Measurements from ENCODE around the gene TRIB2.

Gene TRIB2

DNA sequence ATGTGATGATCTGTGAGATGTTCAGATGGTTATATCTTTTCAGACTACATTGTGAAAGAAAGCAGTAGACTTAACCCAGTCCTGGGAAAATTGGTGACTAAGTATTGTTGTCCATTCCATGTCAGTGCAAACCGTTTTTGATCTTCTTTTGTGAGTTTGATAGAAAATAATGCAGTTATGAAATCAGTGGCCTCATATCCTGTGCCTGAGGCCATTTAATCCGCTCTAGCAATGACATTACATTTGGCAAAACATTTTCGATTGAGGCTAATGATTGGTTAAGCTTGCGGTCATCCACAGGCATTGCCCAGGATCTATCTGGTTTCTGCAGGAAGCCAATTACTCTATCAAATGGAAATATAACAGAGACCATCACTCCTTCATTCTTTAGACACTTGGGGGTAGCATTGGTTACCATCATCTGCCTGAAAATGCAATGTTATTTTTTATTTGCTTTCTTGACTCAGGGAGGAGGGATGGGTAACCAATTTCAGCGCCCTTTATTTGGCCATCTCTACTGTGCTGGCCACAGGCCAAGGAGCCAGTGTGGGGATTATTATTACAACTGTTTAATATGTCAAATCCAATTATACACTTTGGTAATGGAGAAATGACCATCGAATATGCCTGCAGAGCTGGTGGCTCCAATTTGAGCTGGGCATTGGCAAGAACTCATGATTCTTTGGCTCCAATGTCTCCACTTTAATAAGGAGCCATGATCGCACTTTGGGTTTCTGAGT lies 33.6 kb downstream of the TRIB2 start:
- DNase-seq, result no peak

DNA sequence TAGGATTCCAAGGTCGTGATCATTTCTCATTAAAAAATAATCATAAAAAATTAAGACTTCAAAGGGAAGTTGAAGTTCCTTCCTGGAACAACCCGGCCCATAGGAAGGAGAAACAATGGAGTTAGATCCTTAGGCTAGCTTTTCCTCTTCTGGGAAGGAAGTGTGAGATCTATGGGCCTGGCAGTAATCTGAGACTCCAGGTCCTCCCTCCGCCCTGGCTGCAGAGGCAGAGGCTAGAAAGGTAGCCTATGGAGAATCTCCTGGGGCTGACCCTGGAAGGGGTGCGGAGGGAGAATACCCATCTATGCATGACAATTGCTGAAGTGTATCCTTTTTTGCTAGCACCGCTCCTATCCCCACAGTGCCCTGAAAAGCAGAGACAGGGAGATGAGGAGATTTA lies 37.9 kb downstream of the TRIB2 start:
- DNase-seq, result no peak

DNA sequence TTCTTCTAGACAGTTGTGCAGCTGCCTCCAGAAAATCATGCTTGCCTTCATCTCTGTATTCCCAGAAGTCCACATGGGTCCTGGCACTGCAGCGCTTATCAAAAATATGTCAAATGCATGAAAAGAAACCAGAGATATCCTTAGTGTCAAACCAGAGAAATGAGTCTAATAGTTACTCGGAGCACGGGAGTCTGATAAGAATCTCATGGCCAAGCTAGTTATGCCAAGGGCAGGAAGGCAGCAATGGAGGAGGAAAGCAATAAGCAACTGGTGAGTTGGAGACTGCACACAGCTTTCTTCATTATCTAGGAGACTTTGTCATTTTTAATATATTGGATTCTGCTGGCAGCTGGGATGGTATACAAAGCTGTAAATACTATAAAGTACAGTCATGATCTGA lies 38.6 kb downstream of the TRIB2 start:
- DNase-seq, result no peak

DNA sequence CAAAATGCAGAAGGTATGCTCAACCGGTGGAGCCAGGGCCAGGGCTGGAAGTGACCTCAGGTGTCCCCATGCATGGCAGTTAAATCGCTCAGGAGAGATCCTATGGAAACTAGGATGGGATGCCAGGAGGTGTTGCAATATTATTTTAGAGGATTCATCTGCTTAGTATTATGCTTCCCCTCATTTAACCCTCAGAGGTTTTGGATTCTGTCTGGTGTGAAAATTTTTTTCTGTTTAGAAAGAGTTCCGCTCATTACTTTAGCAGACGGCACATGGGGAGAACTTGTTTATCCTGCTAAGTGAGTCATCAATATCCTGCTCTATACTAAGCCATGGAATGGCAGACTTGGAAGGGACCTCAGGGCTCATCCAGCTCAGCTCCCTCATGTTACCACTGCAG lies 42.5 kb downstream of the TRIB2 start:
- DNase-seq, result no peak

DNA sequence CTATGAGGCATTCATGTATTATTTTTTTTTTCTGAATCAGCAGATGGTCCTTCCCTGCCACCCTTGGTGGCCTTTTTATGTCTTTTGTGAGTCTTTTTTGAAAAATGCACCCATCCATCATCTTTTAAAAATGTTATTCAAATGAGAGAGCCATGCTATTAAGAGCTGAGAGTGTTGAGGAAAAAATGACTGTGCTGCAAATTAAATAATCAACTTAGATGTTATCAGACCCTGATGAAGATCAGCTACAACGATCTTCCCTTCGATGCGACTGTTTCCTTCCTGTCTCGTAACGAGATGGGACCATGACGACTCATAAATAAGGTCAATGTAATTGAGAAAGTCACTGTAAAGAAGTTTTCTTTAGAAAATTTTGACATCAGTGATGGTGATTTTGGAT lies 44.4 kb downstream of the TRIB2 start:
- DNase-seq, result no peak

DNA sequence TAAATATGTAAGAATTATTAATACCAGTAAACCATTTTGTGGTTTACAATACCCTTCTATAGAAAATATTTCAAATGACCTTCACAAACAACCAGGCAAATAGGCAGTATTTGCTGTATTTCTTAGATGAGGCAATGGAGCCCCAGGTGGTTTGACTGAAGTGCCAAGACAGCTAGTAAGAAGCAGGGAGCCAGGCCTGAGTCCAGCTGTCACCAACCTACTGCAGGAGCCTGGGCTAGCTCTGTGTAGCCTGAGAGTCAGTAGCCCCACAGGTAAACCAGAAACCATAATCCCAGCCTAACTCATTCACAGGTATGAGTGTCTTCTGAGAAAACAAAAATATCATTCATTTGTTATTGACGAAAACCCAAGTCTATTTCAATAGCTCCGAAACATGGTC lies 45.6 kb downstream of the TRIB2 start:
- no peak for DNase-seq

DNA sequence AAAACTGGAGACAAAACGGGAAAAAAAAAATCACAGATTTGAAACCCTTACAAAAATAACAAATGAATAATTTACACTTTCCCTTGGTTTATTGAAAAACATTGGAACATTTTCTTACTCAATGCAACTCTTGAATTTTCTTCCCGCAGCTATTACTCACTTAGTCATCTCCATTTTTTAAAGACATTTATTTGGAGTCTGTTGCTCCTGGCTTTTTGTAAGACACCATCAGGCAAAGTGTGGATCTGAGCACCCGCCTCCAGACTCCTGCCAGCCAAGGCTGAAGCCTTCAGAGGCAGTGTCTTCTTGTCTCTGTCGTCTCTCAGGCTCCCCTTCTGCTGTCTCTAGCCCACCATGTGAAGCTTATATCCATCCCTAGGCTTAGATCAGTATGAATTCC lies 46.2 kb downstream of the TRIB2 start:
- DNase-seq, result no peak

DNA sequence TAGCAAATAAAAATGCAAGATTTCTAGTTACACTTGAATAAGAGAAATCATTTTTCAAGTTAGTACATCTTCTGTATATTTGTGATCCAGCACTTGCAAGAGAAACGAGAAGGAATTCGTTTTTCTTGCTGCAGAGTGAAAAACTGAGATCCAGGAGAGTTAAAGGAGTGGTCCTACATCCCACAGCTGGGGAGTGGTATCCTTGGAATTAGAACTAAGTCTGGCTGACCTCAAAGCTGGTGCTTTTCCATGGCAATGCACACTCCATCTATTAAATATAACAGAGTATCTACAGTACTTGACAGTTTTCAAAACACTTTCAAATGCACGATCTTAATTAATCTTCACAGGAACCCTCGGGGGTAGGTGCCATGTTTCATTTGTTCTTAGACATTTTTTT lies 46.8 kb downstream of the TRIB2 start:
- DNase-seq, result no peak

DNA sequence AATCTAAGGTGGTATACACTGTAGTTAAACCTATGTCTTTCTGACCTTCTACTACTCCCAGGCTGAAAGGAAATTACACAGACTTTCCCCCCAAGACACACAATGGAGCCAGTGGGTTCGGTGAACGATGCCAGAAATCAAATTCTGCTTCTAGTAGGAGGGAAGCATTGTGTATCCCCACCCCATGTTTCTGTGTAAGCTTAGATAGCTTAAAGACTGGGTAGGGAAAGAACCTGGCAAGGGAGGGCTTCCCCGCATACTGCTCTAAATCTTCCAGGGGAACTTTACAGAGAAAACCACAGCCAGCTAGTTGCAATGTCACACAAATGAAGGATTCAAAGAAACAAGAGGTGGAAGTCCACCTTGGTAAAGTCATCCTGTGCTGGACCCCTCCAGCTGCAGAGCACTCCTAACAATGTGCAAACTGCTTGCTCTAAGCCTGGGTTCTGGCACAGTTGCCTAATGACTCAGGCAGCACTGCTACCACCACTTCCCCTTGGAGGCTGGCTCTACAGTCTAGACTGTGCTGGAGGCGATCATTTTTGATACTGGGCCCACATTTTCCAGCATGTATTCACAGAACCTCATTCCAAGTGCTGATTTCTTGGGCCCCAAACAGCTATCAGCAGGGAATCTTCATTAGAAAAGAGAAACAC lies 47.5 kb downstream of the TRIB2 start:
- no peak for DNase-seq

DNA sequence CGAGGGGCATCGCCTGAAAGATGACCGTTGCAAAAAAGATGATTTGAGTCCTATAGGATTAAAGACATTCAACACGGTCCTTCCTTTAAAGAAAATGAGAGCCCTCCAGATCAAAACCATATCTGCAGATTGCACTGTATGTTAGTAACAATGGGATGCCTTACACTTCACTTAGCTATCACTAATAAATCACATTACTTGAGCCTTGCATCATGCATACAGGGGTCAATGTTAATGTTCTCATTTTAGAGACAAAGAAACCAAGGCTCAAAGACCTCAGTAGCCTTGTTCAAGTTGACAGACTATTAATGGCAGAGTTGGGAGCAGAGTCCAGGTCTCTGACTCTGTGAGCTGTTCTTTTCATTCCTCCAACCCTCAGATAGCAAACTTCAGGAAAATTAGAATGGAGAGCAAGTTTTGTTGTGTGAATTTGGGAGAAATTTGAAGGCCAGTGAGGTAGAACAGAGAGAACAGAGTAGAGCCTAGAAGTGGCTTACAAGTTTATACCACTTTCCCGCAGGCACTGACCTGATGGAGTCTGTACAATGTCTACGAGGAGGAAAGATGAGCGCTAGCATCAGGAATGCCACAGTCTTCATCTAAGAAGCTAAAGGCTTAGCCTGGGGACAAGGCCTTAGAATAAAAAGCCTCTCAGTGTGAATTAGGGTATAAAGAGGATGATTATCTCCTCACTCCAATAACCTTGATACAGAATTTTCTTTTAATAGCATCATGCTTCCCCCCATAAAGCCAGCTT lies 48.3 kb downstream of the TRIB2 start:
- DNase-seq, result no peak

DNA sequence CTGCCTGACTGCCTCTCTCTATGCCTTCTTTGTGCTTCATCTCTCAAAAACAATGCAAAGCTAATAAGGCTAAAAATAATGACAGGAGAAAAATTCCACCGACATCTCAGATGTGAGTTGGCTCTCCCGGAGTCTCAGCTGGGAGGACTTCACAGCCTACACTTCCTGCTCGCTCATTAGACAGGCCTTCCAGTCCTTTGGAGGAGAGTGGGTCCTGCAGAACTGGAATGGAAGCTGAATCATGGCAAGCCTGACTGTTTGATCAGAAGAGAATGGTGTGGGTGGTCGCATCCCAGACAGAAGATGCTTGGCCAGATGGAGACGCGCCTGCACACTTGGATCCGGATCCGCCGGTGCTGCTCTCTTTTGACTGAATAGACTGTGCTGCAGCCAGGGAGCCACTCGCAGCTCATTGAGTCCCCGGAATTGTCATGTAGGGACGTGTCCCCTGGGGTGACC lies 49.7 kb downstream of the TRIB2 start:
- DNase-seq, result no peak

DNA sequence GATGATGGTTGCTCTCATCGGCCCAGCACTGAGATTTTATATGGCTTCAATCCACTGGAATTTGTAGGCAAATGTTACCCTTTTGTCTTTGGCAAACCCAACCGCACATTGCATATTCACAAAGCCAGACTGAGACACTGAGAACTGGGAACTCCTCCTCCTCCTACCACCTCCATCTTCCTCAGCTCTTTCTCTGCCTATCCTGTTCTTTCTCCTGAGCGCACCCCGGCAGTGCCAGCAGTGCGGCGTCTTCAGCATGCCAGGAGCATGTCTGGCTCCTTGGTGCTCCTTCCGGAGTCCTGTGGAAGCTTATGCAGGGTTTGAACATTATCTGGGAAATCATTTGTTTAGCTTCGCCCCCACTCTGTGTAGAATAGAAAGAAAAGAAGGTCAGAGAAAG lies 50.8 kb downstream of the TRIB2 start:
- no peak for DNase-seq

DNA sequence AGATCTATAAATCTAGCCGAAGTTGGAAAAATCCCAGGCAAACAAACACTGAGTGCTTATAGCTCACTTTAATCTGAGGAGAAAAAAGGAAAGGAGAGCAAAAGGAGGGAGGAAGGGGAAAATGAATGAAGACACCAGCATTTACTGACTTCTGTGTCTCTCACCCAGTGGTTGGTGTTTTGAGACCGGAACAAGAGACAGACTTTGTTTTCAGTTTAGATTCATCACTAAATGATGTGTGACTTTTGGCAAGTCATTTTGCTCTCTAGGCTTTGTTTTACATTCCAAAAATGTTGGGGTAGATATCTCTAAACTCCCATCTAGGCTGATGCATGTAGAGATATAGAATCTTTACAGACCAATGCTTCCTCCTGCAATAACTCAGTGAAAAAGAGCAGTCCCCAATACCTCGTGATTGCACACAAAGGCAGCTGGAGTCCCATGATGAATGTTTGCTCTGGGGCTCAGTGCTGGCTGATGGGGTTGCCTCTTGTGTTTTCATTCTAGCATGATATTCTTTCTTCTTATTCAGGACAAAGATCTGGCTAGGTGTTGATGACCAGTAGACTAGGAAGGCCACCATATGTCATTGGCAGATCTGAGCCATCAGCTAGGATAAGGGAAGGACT lies 51.4 kb downstream of the TRIB2 start:
- no peak for DNase-seq

DNA sequence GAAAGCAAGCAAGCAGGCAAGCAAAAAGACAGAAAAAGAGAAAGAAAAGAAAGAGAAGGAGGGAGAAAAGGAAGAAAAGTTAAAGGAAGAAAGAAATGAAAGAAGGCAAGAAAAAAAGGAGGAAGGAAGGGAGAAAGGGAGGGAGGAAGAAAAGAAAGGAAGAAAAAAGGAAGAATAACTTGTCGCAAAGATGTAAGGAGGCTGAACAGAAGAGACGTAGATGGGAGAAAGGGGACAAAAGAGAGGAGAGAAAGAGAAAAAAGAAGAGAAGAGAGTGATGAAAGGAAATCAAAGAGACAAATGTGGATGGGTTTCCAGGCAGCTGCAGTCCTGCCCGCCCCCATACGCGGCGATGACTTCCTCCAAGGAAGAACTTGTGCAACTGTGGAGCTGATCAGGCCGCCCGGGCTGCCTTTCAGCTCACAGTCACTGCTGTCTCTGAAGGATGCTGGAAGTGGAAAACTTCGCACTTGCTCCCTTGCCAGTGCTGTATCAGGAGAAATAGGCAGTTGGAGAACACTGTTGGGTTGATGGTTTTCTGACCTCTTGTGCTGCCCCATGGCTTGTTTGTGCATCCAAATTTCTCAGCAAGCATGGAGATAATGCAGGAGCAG lies 52.9 kb downstream of the TRIB2 start:
- no peak for DNase-seq

DNA sequence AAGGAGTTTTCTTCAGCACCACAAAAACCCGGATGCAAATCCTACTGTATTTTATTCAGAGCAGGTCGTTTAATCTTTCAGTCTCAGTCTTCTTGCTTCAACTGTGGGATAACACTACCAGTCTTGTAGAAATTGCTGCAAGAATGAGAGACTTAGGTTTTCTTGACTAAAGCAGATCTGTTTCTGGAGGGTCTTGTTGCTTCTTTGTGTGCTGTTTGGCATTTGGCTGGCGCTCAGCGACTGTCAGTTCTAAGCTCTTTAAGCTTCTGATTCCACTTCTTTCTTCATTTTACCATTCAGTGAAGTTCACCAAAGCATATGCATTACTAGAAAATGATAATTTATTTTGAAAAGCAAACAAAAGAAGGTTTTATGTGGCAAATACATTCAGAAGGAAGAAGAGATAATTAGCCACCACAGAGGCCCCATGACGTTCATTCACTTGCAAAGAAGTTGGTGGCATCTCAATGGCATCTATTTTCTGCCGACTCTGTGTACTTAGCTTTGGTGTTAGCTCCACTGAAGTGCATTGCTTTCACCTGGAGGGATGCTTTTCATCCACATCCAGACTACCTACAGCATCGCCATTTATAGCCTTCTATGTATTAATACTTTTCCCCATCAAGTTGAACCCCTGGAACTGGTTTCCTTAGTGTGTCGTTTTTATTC lies 53.7 kb downstream of the TRIB2 start:
- no peak for DNase-seq

DNA sequence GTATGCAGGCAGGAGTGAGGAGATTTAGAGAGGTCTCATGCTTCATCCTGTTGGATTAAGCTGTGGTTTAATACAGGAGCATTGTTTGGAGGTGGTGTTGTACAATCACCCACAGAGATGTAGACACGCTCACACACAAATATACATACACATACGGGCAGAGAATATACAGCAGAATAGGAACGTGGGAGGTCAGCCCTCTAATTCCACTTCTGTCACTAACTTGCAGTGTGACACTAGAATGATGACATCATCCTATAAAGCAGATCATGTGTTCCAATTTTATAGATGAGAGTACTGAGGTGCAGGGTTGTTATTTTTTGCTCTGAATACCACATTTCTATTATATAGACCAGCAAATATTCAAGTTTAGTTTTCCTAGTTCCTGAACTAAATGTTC lies 54.4 kb downstream of the TRIB2 start:
- no peak for DNase-seq

DNA sequence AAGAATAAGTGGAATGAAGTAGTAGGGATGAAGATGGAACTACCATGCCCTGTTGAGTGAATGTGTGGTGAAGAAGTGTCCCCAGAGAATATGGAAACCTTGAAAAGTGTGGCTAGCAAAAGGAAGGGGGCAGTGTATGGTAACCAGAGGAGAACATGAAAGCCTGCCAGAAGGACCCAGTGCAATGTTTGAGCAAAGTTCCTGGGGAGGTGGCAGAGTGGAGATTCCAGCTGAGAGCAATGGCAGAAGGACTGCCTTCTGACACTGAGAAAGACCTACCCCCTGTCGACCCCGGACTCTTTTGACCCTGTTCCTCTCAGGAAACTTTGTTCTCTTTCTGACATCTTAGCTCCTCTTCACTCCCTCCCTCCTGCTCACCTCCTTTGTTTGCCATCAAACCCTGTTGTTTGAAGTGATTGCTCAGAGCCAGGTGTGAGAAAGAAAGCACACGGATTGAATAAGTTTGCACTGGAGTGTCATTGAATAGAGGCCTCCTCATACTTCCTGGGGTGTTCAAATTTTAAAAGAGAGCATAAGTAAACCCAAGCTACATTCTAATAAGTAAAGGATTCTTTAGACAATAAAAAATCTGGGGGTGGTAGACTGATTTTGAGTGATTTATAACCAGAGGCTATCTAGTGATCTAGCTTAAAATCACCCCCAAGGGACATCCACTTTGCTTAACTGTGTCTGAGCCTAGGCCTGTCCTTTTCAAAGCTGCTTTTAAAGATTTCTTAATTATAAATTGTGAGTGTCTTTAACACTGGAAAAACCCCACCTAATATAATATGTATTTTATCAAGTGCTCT lies 57.1 kb downstream of the TRIB2 start:
- DNase-seq, result no peak

DNA sequence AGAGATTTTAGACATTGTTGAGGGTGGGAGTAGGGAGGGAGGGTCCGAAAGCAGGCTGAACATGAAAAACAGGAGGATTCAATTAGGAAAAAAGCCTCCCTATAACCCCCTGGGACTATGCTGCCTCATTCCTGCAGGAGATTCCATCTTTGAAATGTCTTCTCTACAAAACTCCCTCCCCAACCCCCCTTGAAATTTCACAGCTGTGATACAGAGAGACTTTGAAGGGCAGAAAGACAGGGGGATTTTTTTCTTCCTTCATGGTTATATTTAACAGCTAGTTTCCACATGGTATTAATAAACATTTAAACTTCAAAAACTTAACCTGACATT lies 57.6 kb downstream of the TRIB2 start:
- DNase-seq, result no peak

DNA sequence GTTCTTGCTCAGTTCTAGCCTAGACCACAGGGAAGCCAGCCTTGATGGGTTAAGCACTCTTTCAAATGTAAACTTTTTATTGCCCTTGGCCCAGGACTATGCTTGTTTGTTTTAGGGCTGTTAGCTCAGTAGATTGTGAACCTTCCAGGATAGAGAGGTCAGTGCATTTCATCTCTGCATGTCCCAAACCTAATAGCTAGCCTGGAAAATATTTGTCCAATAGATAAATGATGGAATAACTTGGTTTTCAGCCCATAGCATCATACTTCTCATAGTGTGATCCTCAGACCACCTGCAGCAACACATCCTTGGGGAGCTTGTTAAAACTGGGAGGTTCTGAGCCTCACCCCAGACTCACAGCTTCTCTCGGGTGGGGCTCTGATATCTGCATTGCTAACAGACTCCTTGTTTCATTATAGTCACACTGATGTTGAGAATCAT lies 59.8 kb downstream of the TRIB2 start:
- no peak for DNase-seq

DNA sequence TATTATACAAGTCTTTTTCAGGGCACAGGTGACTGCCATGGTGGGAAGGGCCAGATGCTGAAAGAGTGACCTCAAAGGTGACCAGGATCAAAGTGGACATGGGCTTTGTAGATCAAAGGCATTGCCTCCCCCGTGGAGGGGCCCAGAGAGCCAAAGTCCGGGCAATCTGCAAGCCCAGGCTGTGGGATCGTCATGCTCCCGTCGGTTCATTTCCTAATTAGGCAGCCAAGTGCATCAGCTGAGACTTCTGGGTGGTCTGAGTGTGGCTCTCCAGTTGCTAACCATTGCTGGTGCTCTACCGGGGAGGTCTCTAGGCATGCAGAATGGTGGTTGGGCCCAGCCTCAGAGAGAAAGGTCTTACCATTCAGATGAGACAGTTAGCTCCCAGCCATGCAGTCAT lies 61.6 kb downstream of the TRIB2 start:
- no peak for DNase-seq

DNA sequence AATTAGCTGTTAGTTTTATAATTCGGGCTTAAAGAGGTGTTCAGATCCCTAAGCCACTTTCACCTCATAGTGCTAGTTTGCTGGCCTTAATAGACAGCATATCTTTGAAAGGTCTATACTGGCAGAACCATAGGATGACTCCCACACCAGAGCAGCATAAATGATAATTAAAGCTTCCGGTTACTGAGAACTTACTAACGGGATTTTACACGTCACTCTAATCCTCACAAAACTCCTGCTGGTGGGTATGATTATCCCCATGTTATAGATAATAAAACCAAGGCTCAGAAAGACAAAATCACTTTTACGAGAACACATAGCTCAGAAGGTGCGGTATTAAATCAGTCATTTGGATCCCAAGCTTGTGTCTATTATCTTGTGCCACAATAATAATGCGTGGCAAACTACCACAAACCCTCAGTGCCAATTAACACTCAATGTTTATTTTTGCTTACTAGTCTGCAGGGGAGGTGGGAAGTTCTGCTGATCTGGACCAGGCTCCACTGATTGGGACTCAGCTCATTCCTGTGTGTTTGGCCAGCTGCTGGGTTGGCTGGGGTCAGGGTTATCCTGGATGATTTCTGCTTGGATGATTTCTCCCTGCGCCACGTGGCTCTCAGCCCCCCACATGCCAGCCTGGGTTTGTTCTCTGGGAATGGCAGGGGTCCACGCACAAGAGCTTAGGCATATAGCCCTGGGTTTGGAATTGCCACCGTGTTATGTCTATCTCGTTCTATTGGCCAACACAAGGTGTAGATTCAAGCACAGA lies 62.3 kb downstream of the TRIB2 start:
- DNase-seq, result no peak

All from hematopoietic multipotent progenitor cell treated with erythropoietin and hydrocortisone succinate and interleukin-3 and kit ligand, for 8 days (in vitro differentiated cells).